Stimulated activated CD4-positive, alpha-beta T cell treated with anti-CD3 and anti-CD28 coated beads, TNF-alpha, amount 100 ng/mL, for 48 hours (primary cell): ENCODE data around the gene GUCY2F.

Source experiments
- DNase-seq, 3 donors: peaks; one replicate each; pipeline ENCODE4 v3.0.0-alpha.2; 2020; ENCODE audit warnings: low read depth in 3 of 3

GUCY2F gene

GRCh38 chrX:109343671-109344070 lies 138.2 kb downstream of the GUCY2F start:
- DNase-seq, result no peak

- DNase-seq, result no peak
These were observed 145.7 kb downstream of the GUCY2F start for GRCh38 chrX:109336141-109336540.

GRCh38 chrX:109327251-109327650 lies 154.6 kb downstream of the GUCY2F start:
- DNase-seq, result no peak
